ENCODE measurements around the gene INS.

- TF ChIP-seq CTCF (IDR thresholded peaks at IDR 0.05) (no peak), POLR2A (IDR thresholded peaks at IDR 0.05) (no peak)
These were observed 37.9 kb downstream of the INS start for GRCh38 chr11:2122907-2123627.

Data from prostate gland (tissue), 2 donors.